ENCODE measurements around the gene DTX2.
"Not testable (repeated sequence)": the region's sequence is repeated elsewhere in the genome, so short reads cannot be mapped to it uniquely, and the experiment has no call there.

The DTX2 gene

GRCh38 chr7:76442664-76443446 lies 18.7 kb upstream of the DTX2 start:
- H3K4me3 ChIP-seq (ENCODE audit: low read depth, low read length) = not testable (repeated sequence)

- not testable (repeated sequence) for H3K4me3 ChIP-seq (ENCODE audit: low read depth, low read length)
Measured at GRCh38 chr7:76443846-76444245, 17.7 kb upstream of the DTX2 start.

- not testable (repeated sequence) for H3K4me3 ChIP-seq (ENCODE audit: low read depth, low read length)
Measured at GRCh38 chr7:76445577-76446008, 15.9 kb upstream of the DTX2 start.

DNA sequence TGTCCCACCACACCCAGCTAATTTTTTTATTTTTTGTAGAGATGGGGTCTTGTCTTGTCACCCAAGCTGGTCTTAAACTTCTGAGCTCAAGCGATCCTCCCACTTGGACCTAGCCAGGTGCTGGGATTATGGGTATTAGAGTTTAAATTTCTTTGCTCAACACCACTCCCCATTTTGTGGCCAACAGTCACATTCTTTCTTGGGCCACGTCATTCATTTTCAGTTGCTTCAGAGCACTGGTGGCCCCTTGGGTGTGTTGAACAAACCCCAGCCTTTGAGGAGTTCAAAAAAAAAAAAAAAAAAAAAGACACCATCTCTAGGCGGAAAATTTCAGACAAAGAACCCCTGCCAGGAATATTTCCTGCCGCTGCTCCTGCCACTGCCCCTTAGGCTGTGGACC lies 4.5 kb upstream of the DTX2 start:
- H3K4me3 ChIP-seq (ENCODE audit: low read depth, low read length) = not testable (repeated sequence)

GRCh38 chr7:76458504-76458903 lies 3.0 kb upstream of the DTX2 start:
- not testable (repeated sequence) for H3K4me3 ChIP-seq (ENCODE audit: low read depth, low read length)

- H3K4me3 ChIP-seq (ENCODE audit: low read depth, low read length) = not testable (repeated sequence)
Measured at GRCh38 chr7:76460767-76461166, 742 bp upstream of the DTX2 start.

DNA sequence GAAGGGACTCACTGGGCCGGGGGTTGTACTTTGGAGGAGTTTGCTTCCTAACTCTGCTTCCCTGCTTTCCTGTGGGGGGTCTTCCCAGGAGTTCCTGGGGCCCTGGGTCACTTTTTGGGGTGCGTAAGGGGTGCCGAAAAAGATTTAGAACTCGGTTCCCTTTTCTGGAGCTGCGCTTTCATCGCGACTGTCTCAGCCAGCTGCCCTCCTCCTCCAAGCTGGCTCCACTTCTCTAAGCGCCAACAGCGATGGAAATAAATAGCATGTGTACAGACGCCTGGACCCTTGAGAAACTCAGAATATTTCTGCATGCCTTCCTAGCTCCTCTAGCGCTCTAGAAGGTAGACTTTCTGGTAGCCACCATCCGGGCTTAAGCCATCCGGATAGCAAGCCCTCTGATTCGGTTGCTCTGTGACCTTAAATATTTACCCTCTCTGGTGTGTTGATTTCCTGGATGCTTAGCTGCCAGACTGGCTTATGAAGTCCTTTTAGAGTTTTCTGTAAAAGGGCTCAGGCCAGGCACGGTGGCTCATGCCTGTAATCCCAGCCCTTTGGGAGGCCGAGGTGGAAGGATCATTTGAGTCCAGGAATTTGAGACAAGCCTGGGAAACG lies 868 bp downstream of the DTX2 start:
- H3K4me3 ChIP-seq (ENCODE audit: low read depth, low read length) = not testable (repeated sequence)

- not testable (repeated sequence) for H3K4me3 ChIP-seq (ENCODE audit: low read depth, low read length)
Measured at GRCh38 chr7:76464959-76465358, 3.5 kb downstream of the DTX2 start.

GRCh38 chr7:76465950-76466349 lies 4.4 kb downstream of the DTX2 start:
- not testable (repeated sequence) for H3K4me3 ChIP-seq (ENCODE audit: low read depth, low read length)

GRCh38 chr7:76467743-76468404 lies 6.4 kb downstream of the DTX2 start:
- H3K4me3 ChIP-seq (ENCODE audit: low read depth, low read length) = not testable (repeated sequence)

- H3K4me3 ChIP-seq (ENCODE audit: low read depth, low read length) = not testable (repeated sequence)
Measured at GRCh38 chr7:76471556-76472221, 10.2 kb downstream of the DTX2 start.

GRCh38 chr7:76473097-76473496 lies 11.6 kb downstream of the DTX2 start:
- not testable (repeated sequence) for H3K4me3 ChIP-seq (ENCODE audit: low read depth, low read length)

GRCh38 chr7:76476280-76476679 lies 14.8 kb downstream of the DTX2 start:
- not testable (repeated sequence) for H3K4me3 ChIP-seq (ENCODE audit: low read depth, low read length)

GRCh38 chr7:76476742-76477474 lies 15.4 kb downstream of the DTX2 start:
- not testable (repeated sequence) for H3K4me3 ChIP-seq (ENCODE audit: low read depth, low read length)

GRCh38 chr7:76479628-76480027 lies 18.1 kb downstream of the DTX2 start:
- not testable (repeated sequence) for H3K4me3 ChIP-seq (ENCODE audit: low read depth, low read length)

- H3K4me3 ChIP-seq (ENCODE audit: low read depth, low read length) = not testable (repeated sequence)
Measured at GRCh38 chr7:76480403-76481253, 19.1 kb downstream of the DTX2 start.

GRCh38 chr7:76482660-76483059 lies 21.2 kb downstream of the DTX2 start:
- H3K4me3 ChIP-seq (ENCODE audit: low read depth, low read length) = not testable (repeated sequence)

GRCh38 chr7:76483081-76483480 lies 21.6 kb downstream of the DTX2 start:
- H3K4me3 ChIP-seq (ENCODE audit: low read depth, low read length) = not testable (repeated sequence)

DNA sequence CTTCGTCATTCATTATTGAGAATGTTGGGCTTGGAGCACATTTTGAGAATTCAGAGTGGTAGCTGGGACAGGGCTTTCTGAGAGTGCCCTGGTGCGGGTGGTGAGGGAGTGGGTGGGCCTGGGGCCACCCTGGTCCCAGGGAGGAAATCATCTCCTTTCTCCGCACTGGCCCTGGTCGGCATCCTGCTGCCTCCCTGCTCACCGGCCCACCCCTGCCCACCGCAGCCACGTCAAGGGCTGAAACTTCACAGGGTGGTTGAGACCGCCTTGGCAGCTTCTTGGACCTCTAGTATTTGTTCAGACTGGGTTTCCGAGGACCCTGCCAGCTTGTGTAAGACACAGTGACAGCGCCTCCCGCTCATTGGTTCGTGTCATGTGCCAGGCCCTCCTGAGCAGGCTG lies 22.9 kb downstream of the DTX2 start:
- not testable (repeated sequence) for H3K4me3 ChIP-seq (ENCODE audit: low read depth, low read length)
